ENCODE results near the gene CSF1. TPM values are rescaled to one million over a fixed set of nuclear protein-coding genes. Genes with fewer than 3 reads are reported as not detected.

The CSF1 gene
- total RNA-seq, 2 donors from 2014 or later = 18.4 to 31.5 TPM

- TF ChIP-seq POLR2A (IDR thresholded peaks at IDR 0.05) (no peak), POLR2AphosphoS5 (IDR thresholded peaks at IDR 0.05) (no peak), CTCF (IDR thresholded peaks at IDR 0.05) (no peak)
- Histone ChIP-seq H3K4me3 (peak overlapping the region; percentile 63 to 66), H3K9me3 (no peaks in the 10 kb centered on the region), H3K4me1 (replicated peaks) (no peaks in the 10 kb centered on the region), H3K27ac (peak overlapping the region; percentile 80 to 84), H3K36me3 (no peaks in the 10 kb centered on the region), H3K27me3 (replicated peaks; ENCODE audit: insufficient read depth) (no peaks in the 10 kb centered on the region)
- WGBS = 3% methylated on average over 39 of the region's 70 CpGs
- intact Hi-C loops (cut with DNase I) = loop anchor here (5.0 kb wide), 3 partner anchors 34 to 114 kb away; partner anchors contain the start of gene AHCYL1
- DNase-seq (ENCODE audit: low spot score) = no peak
Observed at GRCh38 chr1:109910963-109911798, 532 bp downstream of the CSF1 start.

GRCh38 chr1:109912214-109912861 lies 1.7 kb downstream of the CSF1 start:
- H3K9me3 ChIP-seq = no peaks in the 10 kb centered on the region
- peaks cover 2 to 4% of the 10 kb centered on the region in 2 donors for H3K36me3 ChIP-seq
- peak overlapping the region; percentile 38 to 84 for H3K27ac ChIP-seq
- WGBS = 70% methylated on average over 4 of the region's 4 CpGs
- no peaks in the 10 kb centered on the region for H3K4me1 ChIP-seq (replicated peaks)
- intact Hi-C loops (cut with DNase I) = loop anchor here (5.0 kb wide), 3 partner anchors 35 to 115 kb away; partner anchors contain the start of gene AHCYL1
- H3K27me3 ChIP-seq (replicated peaks; ENCODE audit: insufficient read depth) = no peaks in the 10 kb centered on the region
- H3K4me3 ChIP-seq = peak overlapping the region; percentile 63 to 66
- TF ChIP-seq POLR2AphosphoS5 (IDR thresholded peaks at IDR 0.05) (no peak), POLR2A (IDR thresholded peaks at IDR 0.05) (no peak), CTCF (IDR thresholded peaks at IDR 0.05) (no peak)
- DNase-seq (ENCODE audit: low spot score) = no peak

GRCh38 chr1:109912873-109913272 lies 2.2 kb downstream of the CSF1 start:
- Histone ChIP-seq H3K4me1 (replicated peaks) (no peaks in the 10 kb centered on the region), H3K36me3 (peaks cover 7 to 8% of the 10 kb centered on the region in 2 donors), H3K4me3 (no peak overlapping the region), H3K27ac (peak overlapping the region; percentile 38 to 84), H3K27me3 (replicated peaks; ENCODE audit: insufficient read depth) (no peaks in the 10 kb centered on the region), H3K9me3 (no peaks in the 10 kb centered on the region)
- no peak for DNase-seq (ENCODE audit: low spot score)
- intact Hi-C loops (cut with DNase I) = loop anchor here (5.0 kb wide), 3 partner anchors 36 to 116 kb away; partner anchors contain the start of gene AHCYL1
- TF ChIP-seq POLR2AphosphoS5 (IDR thresholded peaks at IDR 0.05) (no peak), CTCF (IDR thresholded peaks at IDR 0.05) (no peak), POLR2A (IDR thresholded peaks at IDR 0.05) (no peak)
- WGBS = 29% methylated on average over 1 of the region's 1 CpG

GRCh38 chr1:109913360-109913879 lies 2.8 kb downstream of the CSF1 start:
- Histone ChIP-seq H3K27me3 (replicated peaks; ENCODE audit: insufficient read depth) (no peaks in the 10 kb centered on the region), H3K36me3 (peaks cover 7 to 8% of the 10 kb centered on the region in 2 donors), H3K9me3 (no peaks in the 10 kb centered on the region), H3K4me1 (replicated peaks) (no peaks in the 10 kb centered on the region), H3K27ac (peak overlapping the region in 1 of 2 donors; percentile 38), H3K4me3 (no peak overlapping the region)
- 75% methylated on average over 1 of the region's 1 CpG for WGBS
- TF ChIP-seq CTCF (IDR thresholded peaks at IDR 0.05) (no peak), POLR2A (IDR thresholded peaks at IDR 0.05) (no peak), POLR2AphosphoS5 (IDR thresholded peaks at IDR 0.05) (no peak)
- DNase-seq (ENCODE audit: low spot score) = no peak
- intact Hi-C loops (cut with DNase I) = loop anchor here (5.0 kb wide), 3 partner anchors 36 to 116 kb away; partner anchors contain the start of gene AHCYL1

Measured in prostate gland (tissue), 2 donors.